A673 (cell line): Measurements from ENCODE around the gene THADA. TPM values are rescaled to one million over a fixed set of nuclear protein-coding genes. Genes with fewer than 3 reads are reported as not detected.

Source experiments
- BruUV-seq: library from RNA; stranded (reverse); fragments of 400-500 nt; replicated peaks from 2 replicates; lab custom pipeline; 2021; lab: Mats Ljungman, UMichigan
- CTCF ChIA-PET: fragments of 300-600 bp; sonication (Branson Sonifier 250); formaldehyde crosslinking; loops from one replicate; lab custom pipeline; 2022; ENCODE audit warnings: antibody characterized with exemption; lab: Charles Lee
- POLR2A ChIA-PET: fragments of 300-600 bp; sonication (Branson Sonifier 250); formaldehyde crosslinking; loops from one replicate; lab custom pipeline; 2022; ENCODE audit warnings: antibody characterized with exemption; ENCODE audit not compliant: low non-redundant PET; lab: Charles Lee
- DNase-seq: peaks from one replicate; pipeline ENCODE4 v3.0.0-alpha.2; 2015; ENCODE audit warnings: low spot score
- H3K27ac ChIP-seq: fragments of 200-600 bp; sonication (generic); 2 replicates; pipeline ENCODE4 v1.5.1; 2016; ENCODE audit warnings: mixed run types, low read depth, mild to moderate bottlenecking, mixed read lengths, antibody characterized with exemption, low read length; ENCODE audit not compliant: poor library complexity, severe bottlenecking
- H3K27me3 ChIP-seq: fragments of 200-600 bp; sonication (generic); replicated peaks from 2 replicates; pipeline ENCODE4 v1.6.1; 2017; ENCODE audit warnings: mixed run types, low read depth, mild to moderate bottlenecking, mixed read lengths, antibody characterized with exemption, low read length; ENCODE audit not compliant: insufficient read depth, poor library complexity
- H3K36me3 ChIP-seq: fragments of 200-600 bp; sonication (generic); 2 replicates; pipeline ENCODE4 v1.6.1; 2016; ENCODE audit warnings: mixed run types, mild to moderate bottlenecking, mixed read lengths, antibody characterized with exemption, low read length; ENCODE audit not compliant: insufficient read depth, poor library complexity, severe bottlenecking
- H3K4me1 ChIP-seq: fragments of 200-600 bp; sonication (generic); 2 replicates; pipeline ENCODE4 v1.6.1; 2017; ENCODE audit warnings: mixed run types, mild to moderate bottlenecking, mixed read lengths, antibody characterized with exemption, low read length; ENCODE audit not compliant: insufficient read depth, poor library complexity, severe bottlenecking
- H3K4me3 ChIP-seq: fragments of 200-600 bp; sonication (generic); 2 replicates; pipeline ENCODE4 v1.5.1; 2016; ENCODE audit warnings: low read depth, mixed run types, mild to moderate bottlenecking, mixed read lengths, low read length; ENCODE audit not compliant: poor library complexity, severe bottlenecking
- H3K9me3 ChIP-seq: fragments of 200-600 bp; sonication (generic); 2 replicates; pipeline ENCODE4 v1.6.1; 2016; ENCODE audit warnings: mixed run types, low read depth, mild to moderate bottlenecking, mixed read lengths, antibody characterized with exemption, low read length; ENCODE audit not compliant: poor library complexity, severe bottlenecking
- EZH2 ChIP-seq: fragments of 200-600 bp; sonication (generic); IDR thresholded peaks from 2 replicates; pipeline ENCODE4 v1.6.1; 2017; ENCODE audit warnings: borderline replicate concordance, low read depth, mild to moderate bottlenecking, mixed read lengths, antibody characterized with exemption, low read length; ENCODE audit not compliant: poor library complexity, severe bottlenecking
- intact Hi-C: fragments of 100-400 bp; cut with micrococcal nuclease; formaldehyde crosslinking; loops from one replicate; pipeline ENCODE4 v1.10.0; 2022; ENCODE audit not compliant: unreplicated experiment
- total RNA-seq: library from RNA; stranded (reverse); gene quantifications from 2 replicates; pipeline ENCODE4 v1.2.3, GENCODE V29; 2021
- TF ChIP-seq, protein P1 (sequence below): fragments of 300-800, 200-600 bp; sonication (generic); conservative IDR thresholded peaks from 2 replicates; pipeline ENCODE4 v1.5.1; 2017; ENCODE audit warnings: low read depth, mild to moderate bottlenecking, antibody characterized with exemption, low read length, moderate library complexity, mixed read lengths

The THADA gene
- total RNA-seq, 1 experiment from 2014 or later, result 39.7 TPM

DNA sequence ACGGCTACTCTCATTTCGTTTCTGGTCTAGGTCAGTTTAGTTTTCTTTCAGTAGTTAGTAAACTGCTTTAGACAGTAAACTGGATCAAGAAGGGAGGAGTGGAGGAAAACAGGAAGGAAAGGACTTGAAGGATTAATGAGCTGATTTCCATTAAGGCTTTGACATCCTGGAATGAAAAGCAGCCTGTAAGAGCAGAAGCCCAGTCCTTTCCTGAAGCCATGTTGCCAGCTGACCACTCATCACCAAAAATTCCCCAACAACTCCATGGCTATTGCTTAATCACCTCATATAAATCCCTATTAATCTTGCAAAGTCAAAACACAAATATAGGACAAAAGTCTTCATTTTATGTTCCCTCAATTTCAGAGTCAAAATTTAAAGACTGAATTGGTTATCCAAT is 255.8 kb downstream of the THADA start:
- intact Hi-C loops, result no loop called here
- no peaks in the 10 kb centered on the region for H3K36me3 ChIP-seq
- no peaks in the 10 kb centered on the region for H3K4me1 ChIP-seq
- no peak for DNase-seq
- no peak overlapping the region for H3K27ac ChIP-seq
- TF ChIP-seq, protein P1, sequence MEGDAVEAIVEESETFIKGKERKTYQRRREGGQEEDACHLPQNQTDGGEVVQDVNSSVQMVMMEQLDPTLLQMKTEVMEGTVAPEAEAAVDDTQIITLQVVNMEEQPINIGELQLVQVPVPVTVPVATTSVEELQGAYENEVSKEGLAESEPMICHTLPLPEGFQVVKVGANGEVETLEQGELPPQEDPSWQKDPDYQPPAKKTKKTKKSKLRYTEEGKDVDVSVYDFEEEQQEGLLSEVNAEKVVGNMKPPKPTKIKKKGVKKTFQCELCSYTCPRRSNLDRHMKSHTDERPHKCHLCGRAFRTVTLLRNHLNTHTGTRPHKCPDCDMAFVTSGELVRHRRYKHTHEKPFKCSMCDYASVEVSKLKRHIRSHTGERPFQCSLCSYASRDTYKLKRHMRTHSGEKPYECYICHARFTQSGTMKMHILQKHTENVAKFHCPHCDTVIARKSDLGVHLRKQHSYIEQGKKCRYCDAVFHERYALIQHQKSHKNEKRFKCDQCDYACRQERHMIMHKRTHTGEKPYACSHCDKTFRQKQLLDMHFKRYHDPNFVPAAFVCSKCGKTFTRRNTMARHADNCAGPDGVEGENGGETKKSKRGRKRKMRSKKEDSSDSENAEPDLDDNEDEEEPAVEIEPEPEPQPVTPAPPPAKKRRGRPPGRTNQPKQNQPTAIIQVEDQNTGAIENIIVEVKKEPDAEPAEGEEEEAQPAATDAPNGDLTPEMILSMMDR, result no peak
- no peak for TF ChIP-seq EZH2
- CTCF ChIA-PET, result no interaction called here
- H3K27me3 ChIP-seq, result no peaks in the 10 kb centered on the region
- POLR2A ChIA-PET, result interaction anchor here (0.7 kb wide), 1 partner anchor 14 kb away, joined by 3 read pairs; no protein-coding TSS in a partner anchor
- no TSS peak for BruUV-seq
- H3K4me3 ChIP-seq, result no peak overlapping the region
- H3K9me3 ChIP-seq, result no peaks in the 10 kb centered on the region

DNA sequence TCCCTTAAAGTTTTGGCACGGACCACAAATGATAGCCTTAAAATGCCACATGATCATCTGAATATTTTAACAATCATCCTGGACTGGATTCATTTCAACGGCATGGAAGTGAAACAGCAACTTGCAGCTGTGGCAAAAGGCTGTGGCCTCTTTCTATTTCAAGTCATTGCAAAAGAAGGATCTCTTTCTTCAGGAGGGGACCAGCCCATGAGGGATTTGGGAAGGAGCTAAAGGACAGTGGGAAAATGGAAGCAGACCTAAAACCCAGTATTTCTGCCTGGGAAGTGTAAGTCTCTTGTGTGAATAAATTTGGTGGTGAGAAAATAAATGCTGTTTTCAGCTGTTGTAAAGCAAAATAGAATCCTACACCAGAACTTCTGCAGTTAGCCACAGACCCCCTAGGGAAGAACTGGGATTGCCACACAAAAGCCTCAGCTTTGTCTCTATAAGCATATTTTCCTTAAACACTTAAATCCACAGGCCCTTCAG is 262.1 kb downstream of the THADA start:
- no TSS peak for BruUV-seq
- no peak overlapping the region for H3K4me3 ChIP-seq
- TF ChIP-seq, protein P1, result no peak
- TF ChIP-seq EZH2, result no peak
- CTCF ChIA-PET, result no interaction called here
- no peak overlapping the region for H3K27ac ChIP-seq
- H3K4me1 ChIP-seq, result peaks cover 14% of the 10 kb centered on the region
- intact Hi-C loops, result no loop called here
- POLR2A ChIA-PET, result no interaction called here
- H3K27me3 ChIP-seq, result no peaks in the 10 kb centered on the region
- no peaks in the 10 kb centered on the region for H3K9me3 ChIP-seq
- H3K36me3 ChIP-seq, result no peaks in the 10 kb centered on the region
- no peak for DNase-seq

DNA sequence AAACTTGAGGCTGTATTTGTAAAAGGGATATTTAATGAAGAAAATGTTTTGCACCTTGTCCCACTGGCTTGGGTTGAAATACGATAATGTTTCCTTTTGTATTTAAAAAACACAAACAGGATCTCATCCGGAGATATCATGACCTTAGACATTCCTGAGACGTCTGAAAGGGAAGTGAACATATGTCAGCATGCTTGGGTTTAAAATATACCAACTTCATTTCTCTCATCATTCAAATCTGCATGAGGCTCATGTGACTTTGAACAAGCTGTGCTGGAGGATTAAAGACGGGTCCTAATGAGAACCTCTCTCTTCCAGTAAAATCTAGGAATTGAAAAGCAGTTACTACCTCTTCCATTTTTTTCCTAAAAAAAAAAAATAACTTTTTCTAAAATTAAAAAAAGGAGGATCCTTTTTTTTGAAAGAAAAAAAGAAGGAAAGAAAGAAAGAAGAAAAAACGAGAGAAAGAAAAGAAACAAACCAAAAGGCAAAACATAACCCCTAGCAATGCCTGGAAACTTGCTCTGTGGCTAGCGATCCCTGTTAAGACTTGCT is 262.7 kb downstream of the THADA start:
- CTCF ChIA-PET, result no interaction called here
- H3K27me3 ChIP-seq, result no peaks in the 10 kb centered on the region
- no peak for DNase-seq
- no TSS peak for BruUV-seq
- TF ChIP-seq EZH2, result no peak
- TF ChIP-seq, protein P1, result no peak
- no peak overlapping the region for H3K27ac ChIP-seq
- POLR2A ChIA-PET, result no interaction called here
- no peaks in the 10 kb centered on the region for H3K36me3 ChIP-seq
- no peak overlapping the region for H3K4me3 ChIP-seq
- intact Hi-C loops, result no loop called here
- no peaks in the 10 kb centered on the region for H3K9me3 ChIP-seq
- H3K4me1 ChIP-seq, result peaks cover 14% of the 10 kb centered on the region
